PFSK-1 (cell line): Measurements from ENCODE around the gene LSR.

Source experiments
- REST ChIP-seq, 2 experiments: IDR thresholded peaks; 2 replicates each; pipeline versions ENCODE4 v1.6.1 to v1.8.0; 2011 to 2012; ENCODE audit warnings: low read depth in 2 of 2, low read length in 2 of 2, control low read depth in 1 of 2, inconsistent platforms in 1 of 2, mild to moderate bottlenecking in 1 of 2, moderate library complexity in 1 of 2; ENCODE audit not compliant: insufficient read depth in 1 of 2
- SIN3A ChIP-seq: IDR thresholded peaks from 2 replicates; pipeline ENCODE4 v1.6.1; 2012; ENCODE audit warnings: mild to moderate bottlenecking, low read length, moderate library complexity, borderline replicate concordance; ENCODE audit not compliant: insufficient read depth
- TAF1 ChIP-seq: IDR thresholded peaks from 2 replicates; pipeline ENCODE4 v1.6.1; 2012; ENCODE audit warnings: low read length, control low read depth, borderline replicate concordance; ENCODE audit not compliant: insufficient read depth

DNA sequence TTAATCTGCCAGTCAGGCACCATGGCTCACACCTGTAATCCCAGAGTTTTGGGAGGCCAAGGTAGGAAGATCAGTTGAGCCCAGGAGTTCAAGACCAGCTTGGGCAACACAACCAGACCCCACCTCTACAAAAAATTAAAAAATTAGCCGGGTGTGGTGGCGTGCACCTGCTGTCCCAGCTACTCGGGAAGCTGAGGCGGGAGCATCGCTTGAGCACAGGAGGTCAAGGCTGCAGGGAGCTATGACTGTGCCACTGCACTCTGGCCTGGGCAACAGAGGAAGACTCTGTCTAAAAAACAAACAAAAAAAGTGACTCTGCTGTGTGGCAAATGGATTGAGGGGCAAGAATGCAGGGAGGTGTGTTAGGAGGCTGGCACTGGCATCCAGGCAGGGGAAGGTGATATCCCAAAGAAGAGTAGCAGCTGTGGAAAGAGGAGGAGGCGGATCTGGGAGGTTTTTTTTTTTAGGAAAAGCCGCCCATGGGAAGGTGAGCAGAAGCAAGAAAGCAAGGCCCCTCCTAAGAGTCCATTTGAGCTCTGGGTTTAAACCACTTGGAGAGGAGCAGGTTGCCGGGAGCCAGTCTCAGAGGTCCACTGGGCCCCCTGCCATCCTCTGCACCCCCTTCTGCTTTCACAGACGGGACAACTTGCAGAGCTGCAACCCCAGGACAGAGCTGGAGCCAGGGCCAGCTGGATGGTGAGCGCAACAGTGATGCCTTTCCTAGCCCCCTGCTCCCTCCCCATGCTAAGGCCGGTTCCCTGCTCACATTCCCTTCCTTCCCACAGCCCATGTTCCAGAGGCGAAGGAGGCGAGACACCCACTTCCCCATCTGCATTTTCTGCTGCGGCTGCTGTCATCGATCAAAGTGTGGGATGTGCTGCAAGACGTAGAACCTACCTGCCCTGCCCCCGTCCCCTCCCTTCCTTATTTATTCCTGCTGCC, 35.6 kb downstream of the LSR start:
- TF ChIP-seq SIN3A (no peak), TAF1 (no peak), REST (IDR thresholded peaks at IDR 0.05; ENCODE audit: insufficient read depth in 1 of 2, low read depth in 2 of 2, low read length in 2 of 2) (no peak)
